Lower leg skin (tissue), 3 donors: ENCODE measurements around the gene CHRNA9.

Experiments used
- POLR2A ChIP-seq, 2 donors: fragments of 450-650 bp; IDR thresholded peaks; one replicate each; pipeline ENCODE4 v1.6.1; 2016 to 2017; ENCODE audit warnings: antibody characterized with exemption in 2 of 2, mild to moderate bottlenecking in 1 of 2, moderate library complexity in 1 of 2
- TF ChIP-seq, protein P1 (sequence below), 3 donors: fragments of 450-650 bp; IDR thresholded peaks; one replicate each; pipeline ENCODE4 v1.5.1; 2016; ENCODE audit warnings: antibody characterized with exemption in 3 of 3, mild to moderate bottlenecking in 3 of 3, moderate library complexity in 2 of 3

DNA sequence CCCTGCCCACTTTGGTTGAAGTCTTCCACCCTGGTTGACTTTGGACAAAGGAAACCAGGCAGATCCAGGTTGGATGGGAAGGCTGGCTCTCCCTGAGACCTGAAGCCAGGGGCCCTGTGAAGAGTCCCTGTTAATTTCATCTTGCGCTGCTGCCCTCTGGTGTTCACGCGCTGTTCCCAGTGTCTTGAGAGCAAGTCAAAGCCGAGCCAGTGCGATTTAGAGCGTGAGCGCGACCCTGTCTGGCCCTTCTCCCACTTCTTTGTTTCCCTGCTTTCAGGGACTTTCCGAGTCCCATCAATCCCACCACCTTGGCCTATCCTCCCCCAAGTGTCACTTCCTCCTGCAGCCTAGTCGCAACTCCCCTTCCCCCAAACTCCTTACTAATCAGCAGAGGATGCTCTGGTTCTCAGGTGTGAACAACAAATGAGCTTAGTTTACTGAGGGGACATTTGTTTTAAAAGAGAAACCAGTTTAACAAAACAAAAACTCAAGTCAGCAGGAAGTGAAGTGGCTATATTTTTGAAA, 25.8 kb upstream of the CHRNA9 start:
- TF ChIP-seq POLR2A (IDR thresholded peaks at IDR 0.05), result no peak
- TF ChIP-seq, protein P1, sequence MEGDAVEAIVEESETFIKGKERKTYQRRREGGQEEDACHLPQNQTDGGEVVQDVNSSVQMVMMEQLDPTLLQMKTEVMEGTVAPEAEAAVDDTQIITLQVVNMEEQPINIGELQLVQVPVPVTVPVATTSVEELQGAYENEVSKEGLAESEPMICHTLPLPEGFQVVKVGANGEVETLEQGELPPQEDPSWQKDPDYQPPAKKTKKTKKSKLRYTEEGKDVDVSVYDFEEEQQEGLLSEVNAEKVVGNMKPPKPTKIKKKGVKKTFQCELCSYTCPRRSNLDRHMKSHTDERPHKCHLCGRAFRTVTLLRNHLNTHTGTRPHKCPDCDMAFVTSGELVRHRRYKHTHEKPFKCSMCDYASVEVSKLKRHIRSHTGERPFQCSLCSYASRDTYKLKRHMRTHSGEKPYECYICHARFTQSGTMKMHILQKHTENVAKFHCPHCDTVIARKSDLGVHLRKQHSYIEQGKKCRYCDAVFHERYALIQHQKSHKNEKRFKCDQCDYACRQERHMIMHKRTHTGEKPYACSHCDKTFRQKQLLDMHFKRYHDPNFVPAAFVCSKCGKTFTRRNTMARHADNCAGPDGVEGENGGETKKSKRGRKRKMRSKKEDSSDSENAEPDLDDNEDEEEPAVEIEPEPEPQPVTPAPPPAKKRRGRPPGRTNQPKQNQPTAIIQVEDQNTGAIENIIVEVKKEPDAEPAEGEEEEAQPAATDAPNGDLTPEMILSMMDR (IDR thresholded peaks at IDR 0.05), result peak in 1 of 3 donors; percentile 64
